HG02981 (cell line): ENCODE results near the gene TTC19.

Experiments used
- ATAC-seq: cut with Tn5 transposase; IDR thresholded peaks from one replicate; pipeline ENCODE4 v1.9.1; 2021; ENCODE audit warnings: mild to moderate bottlenecking, moderate library complexity; ENCODE audit not compliant: unreplicated experiment

TTC19 gene, protein sequence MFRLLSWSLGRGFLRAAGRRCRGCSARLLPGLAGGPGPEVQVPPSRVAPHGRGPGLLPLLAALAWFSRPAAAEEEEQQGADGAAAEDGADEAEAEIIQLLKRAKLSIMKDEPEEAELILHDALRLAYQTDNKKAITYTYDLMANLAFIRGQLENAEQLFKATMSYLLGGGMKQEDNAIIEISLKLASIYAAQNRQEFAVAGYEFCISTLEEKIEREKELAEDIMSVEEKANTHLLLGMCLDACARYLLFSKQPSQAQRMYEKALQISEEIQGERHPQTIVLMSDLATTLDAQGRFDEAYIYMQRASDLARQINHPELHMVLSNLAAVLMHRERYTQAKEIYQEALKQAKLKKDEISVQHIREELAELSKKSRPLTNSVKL

DNA sequence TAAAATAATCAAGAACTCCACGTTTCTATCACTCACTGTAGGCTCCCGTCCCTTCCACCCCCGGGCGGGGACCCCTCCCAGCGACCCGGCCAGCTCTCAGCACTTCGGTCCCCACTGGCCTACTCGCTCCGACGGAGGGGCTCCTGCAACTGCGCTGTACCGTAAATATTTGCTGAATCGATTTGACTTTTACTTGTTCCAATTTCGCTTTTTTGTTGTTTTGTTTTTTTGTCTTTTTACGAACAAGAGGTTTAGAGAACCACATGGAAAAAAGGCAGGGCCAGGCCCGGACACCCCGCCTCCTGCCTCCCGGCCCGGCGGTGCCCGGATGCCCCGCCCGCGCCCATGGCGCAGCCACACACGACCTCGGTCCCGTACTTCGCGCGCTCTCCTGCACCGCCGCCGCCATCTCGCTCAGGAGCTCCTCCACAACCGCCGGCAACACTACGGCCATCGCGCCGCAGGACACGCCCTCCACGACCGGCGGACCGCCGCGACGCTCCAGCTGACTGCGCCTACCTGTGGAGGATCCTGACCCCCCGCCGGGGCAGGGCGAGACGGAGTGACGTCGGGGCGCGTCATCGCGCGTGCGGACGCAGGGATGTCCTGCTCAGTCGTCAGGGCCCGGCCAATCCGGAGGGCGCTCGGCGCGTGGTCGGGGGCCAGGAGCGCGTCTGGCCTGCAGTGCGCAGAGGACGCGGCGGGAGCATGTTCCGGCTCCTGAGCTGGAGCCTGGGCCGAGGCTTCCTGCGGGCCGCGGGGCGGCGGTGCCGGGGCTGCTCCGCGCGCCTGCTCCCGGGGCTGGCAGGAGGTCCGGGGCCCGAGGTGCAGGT, at the start of gene TTC19, which contains the start of gene ZSWIM7:
TTC19 (plus strand) TSS at position 684 of the 833 bp plus-strand sequence; CDS start at position 709, 25 bp downstream.
ZSWIM7 (minus strand) TSS at position 564 of the 833 bp plus-strand sequence; CDS start at position 454, 110 bp downstream.
- ATAC-seq, result peak; percentile 86

DNA sequence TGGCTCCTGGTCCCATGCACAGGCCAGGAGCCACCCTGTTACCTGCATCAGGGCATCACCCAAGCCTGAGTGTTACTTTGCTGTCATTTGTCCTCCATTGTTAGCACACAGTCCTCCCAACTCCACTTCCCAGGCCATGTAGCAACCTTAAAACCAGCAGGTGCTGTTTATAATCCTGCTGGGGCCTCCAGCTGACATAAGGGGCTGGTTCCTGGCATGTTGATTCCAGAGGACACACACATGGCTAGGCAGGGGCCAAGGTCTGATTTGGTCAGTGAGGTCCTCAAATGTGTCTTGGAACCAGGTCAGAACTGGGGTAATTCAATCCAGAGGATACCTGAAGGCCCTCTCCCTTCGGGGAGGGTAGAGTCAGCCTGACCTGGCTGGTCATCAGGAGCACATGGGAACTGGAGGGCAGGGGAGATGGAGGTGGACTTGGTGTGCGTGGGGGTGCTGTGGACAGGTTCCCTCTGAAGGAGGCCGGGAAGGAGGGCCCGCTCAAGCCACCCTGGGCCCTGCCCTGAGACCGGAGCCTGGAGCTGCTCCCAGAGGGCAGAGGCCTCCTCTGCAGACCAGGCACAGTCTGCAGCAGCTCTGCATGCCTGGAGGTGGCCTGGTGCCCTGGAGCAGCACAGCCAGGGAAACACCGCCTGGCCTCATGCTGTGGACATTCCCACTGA, 48.1 kb upstream of the TTC19 start:
- no peak for ATAC-seq

DNA sequence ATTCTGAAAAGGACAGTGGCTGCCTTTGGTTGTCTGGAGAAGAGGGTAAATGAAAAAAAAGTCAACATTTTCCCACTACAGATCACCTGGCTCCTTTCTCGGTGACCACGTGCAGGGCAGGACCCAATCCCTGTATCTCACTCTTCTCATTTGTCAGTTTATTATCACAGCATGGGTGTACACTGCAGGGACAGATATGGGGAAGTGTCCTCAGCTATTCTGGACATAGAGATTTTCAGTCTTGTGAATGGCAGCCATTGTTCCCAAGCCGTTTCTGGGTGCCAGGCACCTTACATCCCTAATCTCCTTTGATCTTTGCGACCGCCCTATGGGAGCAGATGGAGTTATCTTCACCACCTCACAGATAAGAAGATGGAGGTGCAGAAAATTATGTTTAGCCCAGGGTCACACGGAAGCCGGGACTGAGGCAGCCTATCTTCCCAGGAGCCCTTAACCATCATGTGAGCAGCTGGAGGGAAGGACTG, 47.5 kb upstream of the TTC19 start:
- no peak for ATAC-seq

DNA sequence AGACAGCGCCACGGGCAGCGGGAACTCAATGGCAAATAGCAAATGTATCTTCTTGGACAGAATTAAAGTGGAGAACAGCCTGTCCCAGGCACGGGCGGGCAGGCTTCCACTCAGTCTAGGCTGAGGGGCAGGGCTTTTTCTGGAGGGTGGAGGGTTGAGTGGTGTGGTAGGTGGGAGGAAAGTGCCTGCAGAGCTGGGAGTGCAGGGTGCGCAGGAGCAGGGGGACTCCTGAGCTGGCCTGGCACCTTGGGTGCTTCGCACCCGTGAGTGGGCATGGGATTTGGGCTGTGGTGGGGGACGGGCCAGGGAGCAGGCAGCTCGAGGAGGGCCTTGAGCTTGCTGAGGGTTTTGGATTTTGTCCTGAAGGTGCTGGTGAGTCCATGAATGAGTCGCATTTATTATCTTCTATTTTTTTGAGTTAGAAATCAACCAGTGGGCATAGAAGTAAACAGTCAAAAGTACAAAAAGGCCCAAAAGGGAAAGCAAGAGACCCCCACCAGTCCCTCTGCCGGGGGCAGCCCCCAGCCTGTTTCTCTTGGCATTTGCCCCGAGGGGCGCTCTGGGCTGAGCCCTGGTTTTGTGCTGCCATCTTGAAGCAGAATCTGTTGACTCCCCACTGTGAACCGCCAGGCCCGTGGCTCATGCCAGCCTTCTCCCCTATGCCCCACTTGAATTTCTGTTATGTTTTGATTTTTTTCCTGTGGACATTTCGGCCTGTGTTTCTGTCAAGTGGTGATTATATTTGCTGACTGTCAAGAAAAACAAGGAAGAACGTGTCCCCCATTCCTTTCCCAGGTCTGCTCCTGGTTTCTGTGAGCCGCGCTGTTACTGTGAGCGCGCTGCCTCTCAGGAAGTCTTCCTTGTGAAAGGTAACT, 46.5 kb upstream of the TTC19 start:
- ATAC-seq, result no peak

DNA sequence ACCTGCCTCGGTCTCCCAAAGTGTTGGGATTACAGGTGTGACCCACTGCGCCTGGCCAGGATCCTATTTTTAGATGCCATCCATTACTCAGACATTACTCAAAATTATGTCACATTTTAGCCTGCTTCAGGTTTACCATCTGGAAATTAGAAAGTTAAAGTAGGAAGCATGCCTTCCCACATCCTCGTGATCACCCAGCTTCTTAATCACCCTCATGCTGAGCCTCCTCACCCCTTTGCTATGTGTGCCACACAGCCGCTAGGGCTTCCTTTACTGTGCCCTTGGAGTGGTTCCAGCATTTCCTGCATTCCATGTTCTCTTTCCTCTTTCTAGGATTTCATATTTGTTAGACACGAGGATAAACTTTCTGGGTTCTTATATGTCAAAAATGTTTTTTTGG, 45.4 kb upstream of the TTC19 start:
- ATAC-seq, result no peak

DNA sequence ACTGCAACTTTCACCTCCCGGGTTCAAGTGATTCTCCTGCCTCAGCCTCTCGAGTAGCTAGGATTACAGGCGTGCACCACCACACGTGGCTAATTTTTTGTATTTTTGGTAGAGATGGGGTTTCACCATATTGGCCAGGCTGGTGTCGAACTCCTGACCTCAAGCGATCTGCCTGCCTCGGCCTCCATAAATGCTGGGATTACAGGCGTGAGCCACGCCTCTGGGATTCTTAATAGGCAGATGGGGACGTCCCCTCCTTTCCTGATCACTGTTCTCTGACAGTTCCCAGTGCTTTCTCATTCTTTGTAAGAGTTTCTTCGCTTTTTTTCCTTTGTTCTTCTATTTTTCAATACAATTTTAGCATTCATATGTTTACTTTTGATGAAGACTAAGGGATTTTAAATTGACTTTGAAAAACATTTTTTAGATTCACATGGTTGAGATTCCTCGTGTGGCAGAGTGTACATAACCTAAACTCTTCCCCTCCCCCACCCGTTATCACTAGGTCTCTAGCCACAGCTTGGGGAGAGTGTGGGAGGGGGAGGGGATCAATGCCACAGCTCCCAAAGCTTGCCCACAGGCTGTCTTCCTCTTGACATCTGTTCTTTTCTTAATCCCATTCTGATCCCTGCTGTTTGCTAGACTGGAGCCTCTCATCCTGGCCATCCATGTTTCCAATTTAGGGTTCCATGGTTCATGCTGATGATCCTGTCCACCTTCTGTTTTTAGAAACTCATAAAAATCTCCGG, 43.7 kb upstream of the TTC19 start:
- no peak for ATAC-seq

DNA sequence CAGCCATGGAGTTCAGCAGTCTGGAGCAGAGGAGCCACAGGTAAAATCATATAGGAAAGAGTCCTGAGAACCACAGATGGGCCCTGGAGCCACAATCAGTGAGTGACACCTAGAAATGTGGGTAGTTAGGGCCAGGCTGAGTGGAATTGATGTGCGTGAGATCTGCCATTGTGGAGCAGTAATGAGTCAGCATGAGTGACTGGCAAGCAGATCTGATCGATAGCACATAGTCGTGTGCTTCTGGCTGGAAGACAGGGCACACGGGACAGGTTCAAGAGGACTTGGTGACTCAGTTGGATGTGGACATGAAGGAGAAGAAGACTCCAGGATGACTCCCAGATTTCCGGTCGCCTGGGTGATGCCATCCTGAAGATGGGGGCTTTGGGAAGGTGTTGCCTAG, 42.4 kb upstream of the TTC19 start:
- no peak for ATAC-seq

DNA sequence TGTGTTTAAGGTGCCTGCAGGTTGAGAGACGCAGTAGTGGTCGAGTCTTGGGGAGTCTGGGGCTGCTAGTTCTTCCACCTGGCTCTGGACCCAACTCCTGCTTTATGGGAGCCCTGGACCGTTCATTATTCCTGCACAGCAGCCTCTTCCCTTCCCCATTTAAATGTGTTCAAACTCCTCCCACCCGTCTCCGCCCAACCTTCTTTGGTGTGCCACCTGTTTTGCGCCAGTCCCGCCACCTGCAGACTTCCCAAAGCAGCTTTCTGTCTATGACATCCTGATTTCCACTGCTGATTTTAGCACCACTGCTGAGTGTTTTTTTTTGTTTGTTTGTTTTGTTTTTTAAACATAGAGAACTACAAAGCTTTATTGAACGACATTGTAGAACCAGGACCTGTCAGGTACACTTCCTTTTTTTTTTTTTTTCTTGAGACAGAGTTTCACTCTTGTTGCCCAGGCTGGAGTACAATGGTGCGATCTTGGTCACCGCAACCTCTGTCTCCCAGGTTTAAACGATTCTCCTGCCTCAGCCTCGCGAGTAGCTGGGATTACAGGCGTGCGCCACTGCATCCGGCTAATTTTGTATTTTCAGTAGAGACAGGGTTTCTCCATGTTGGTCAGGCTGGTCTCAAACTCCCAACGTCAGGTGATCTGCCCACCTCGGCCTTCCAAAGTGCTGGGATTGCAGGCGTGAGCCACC, 41.9 kb upstream of the TTC19 start:
- ATAC-seq, result no peak

DNA sequence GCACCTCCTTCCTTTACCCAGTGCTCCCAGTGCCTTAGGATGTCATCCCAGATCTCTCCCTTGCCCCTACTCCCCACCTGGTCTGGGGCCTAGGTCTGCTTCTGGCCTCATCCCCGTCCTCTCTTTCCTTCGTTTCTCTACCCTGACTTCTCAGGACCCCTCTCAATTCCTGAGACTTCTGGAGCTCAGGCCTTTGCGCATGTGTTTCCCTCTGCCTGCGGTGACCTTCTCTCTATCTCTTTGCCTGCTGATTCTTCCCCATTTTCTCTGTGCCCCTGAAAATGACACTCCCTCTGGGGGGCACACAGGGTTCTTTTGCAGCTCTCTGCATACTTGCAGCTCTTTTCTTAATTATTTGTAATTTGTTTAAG, 41.2 kb upstream of the TTC19 start:
- no peak for ATAC-seq

DNA sequence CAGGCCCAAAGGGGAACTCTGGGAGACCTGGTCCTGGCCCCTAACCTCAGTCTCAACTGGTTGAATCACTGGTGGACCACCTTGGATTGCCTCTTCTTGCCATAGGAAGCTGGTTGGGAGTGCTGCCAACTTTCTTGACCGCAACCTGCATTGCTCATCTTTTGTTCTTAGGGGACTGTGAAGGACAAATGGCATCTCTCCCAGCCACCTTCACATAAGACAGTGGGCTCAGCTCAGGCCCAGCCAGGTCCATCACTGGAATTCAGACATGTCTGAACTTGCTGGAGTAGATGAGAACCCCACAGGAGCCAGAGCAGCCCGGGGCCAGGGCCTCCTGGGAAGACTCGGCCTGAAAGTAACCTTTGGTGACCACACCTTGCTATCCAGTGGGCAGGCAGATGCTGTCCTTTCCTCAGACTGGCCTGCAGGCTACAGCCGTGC, 35.9 kb upstream of the TTC19 start:
- no peak for ATAC-seq

DNA sequence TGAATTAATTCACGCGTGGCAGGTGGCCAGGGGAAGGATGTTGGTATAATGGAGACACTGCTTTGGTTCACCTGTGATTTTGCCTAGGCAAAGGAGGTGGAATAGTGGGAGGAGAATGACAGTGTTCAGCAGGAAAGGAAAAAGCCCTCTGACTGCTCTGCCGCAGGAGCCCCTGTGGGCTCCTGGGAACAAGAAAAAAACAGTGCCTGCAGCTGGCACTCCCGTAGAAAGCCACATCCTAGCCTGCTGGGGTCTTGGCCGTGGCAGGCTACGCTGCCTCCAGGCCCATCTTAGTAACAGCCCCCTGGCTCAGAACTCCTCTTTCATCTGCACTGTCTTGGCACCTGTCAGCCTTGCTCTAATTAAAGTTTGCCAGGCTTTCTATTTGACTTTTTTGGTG, 34.1 kb upstream of the TTC19 start:
- ATAC-seq, result no peak

DNA sequence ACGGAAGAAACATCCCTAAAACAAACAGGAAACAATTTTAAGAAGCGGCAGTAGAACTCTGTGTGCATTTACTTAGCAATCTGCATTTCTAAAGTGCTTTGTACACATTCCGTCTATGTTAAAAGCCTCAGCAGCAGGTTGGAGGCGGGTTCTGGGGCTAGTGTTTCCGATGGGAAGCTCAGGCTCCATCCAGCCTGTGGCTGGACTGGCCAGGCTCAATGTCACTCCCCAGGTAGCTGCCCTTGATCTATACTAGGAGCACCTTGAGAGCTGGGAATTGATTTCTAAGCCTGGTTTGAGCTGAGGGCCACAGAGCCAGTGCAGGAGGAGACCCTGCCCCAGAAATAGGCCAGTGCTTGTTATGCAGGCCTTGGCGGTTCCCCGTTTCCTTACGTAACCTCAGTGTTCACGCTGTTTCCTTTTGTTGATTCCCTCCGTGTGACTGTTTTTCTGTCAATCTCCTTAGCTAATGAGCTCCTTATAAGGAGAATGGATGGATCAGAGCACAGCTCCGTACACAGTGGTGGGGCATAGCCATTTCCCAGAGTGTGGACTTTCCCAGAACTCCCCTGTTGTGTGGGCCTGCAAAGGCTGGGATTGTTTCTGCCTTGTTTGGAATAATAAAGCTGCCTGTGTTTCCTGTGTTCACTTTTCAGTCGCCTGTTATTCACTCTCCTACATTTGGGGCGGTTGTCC, 33.3 kb upstream of the TTC19 start:
- ATAC-seq, result no peak

DNA sequence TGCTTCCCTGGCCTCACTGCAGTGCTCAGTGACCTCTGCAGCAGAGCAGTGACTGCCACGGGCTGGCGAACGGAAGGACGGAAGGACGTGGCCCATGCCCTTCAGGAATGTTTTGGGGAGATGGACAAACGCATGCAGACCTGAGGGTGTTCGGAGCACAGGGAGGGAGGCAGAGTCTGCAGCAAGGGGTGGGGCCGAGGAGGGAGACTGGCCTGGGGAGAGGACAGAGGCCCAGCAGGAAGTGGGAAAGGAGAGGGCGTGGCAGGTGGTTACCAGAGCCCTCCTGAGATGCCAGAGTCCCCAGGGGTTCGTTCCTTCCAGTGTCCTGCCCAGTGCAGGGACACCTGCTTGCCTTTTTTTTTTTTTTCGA, 32.8 kb upstream of the TTC19 start:
- ATAC-seq, result no peak

DNA sequence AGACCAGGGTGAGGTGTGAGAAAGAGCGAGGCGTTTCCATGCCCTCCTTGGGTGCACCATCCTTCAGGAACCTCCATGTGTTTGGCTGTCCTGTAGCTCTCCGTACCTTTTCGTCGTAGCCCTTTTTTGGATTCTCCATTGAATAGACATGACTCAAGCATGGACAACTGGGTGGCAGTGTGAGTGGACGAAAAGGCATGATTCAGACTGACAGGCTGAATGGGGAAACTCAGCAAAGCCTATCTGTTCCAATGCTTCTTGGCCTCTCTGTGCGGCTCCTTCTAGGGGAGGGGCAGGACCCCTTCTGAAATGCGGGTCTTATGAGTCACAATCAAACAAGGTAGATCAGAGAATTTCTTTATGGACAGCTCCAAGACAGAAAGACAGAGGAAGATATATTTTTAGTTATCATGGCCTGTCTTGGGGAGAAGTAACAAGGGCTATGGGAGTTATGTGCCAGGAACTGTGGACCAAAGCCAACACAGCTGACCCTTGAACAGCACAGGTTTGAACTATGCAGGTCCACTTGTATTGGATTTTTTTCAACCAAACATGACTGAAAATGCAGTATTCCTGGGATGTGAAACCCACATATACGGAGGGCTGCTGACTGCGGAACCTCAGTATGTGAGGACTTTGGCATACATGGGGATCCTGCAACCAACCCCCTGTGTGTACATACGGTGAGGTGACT, 31.8 kb upstream of the TTC19 start:
- ATAC-seq, result no peak

DNA sequence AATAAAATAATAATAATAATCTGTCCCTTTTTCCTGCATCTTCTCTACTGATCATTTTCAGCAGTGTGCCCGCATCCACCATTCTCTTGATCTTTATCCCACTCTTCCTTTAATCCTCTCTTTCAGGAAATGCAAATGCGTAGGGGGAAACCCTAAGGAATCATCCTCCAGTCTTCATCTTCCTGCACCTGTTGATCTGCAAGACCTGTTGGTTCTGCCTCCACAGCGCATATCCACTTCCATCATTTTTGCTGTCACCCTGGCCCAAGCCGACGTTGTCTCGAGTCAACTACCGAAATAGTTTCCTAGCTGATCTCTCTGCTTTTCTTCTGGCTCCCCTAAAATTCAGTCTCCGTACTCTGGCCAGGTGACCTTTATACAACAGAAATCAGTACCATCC, 30.2 kb upstream of the TTC19 start:
- no peak for ATAC-seq

DNA sequence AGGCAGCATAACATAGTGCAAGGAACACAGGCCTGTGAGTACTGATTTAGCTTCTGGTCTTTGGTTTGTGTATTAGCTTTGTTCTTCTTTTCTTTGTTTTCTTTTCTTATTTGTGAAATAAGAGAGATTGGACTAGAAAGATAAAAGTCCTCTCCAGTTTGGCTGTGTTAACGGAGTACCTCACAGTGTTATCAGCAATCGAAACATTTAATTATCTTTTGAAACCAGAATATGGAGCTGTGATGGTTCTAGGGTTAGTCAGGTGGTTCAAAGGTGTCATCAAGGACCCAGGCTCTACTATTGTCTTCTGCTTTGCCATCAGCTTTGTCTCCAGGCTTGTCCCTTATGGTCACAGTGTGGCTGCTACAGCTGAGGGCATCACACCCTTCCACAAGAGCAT, 29.1 kb upstream of the TTC19 start:
- ATAC-seq, result no peak

DNA sequence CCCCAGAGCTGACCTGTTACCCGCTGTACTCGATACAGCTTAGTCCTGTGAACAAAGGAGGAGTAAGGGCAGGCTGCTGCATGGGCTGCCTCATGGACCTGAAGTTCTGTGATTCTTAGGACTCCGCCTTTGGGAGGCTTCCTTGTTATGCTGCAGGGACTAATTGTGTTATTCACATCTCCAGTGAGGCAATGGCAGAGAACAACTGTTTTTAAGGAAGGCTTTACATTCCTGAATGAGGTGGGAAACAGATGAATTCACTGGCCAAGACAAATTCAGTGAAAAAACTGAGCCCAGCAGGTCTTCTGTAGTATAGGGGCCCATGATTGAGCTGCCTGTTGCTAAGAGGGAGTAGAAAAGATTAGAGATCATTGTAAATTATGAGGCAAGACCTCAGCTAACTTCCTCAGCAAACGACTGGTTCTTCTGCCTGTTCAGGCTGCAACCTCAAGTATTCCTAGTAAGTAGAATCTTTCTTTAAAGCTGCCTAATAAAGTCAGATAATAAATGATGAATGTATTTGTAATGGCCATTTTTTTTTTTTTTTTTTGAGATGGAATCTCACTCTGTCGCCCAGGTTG, 28.4 kb upstream of the TTC19 start:
- ATAC-seq, result no peak

DNA sequence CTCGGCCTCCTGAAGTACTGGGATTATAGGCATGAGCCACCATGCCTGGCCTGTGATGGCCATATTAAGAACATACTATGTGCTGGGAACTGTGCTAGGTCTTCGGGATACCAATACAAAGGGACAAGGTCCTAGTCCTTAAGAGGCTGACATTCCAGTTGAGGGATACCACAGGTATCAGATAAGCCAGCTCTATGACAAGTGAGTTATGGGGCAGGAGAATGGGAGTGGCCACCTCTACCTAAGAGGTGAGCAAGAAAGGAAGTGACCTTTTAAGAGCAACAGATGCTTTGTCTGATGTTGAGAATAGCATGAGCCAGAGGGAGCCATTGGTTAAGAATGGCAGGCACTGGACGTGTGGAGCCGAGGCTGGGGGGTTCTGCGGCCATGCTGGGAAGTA, 27.7 kb upstream of the TTC19 start:
- ATAC-seq, result no peak
